Body of pancreas (tissue), 4 donors: ENCODE measurements around the gene EP300. TPM values are rescaled to one million over a fixed set of nuclear protein-coding genes. Genes with fewer than 3 reads are reported as not detected.

Source experiments
- ATAC-seq: fragments of 150-250 bp; one replicate; pipeline ENCODE4 v1.9.1; 2016
- DNase-seq, 4 donors: peaks; one replicate each; pipeline ENCODE4 v3.0.0-alpha.2; 2019
- H3K27ac ChIP-seq, 4 donors: fragments of 200-600 bp; sonication (generic); 1 replicate in 3 of 4; 2 replicates in 1 of 4; pipeline versions ENCODE4 v1.5.1 to v1.6.1; 2016 to 2019; ENCODE audit warnings: mild to moderate bottlenecking in 1 of 4, mixed read lengths in 1 of 4, moderate library complexity in 1 of 4
- H3K27me3 ChIP-seq, 2 donors: fragments of 200-600 bp; sonication (generic); one replicate each; pipeline ENCODE4 v1.6.0; 2016; ENCODE audit warnings: mild to moderate bottlenecking in 1 of 2
- H3K36me3 ChIP-seq, 2 donors: fragments of 200-600 bp; sonication (generic); replicated peaks in 1 of 2; 2 replicates each; pipeline ENCODE4 v1.5.1; 2016; ENCODE audit warnings: low read depth in 2 of 2; ENCODE audit not compliant: insufficient read depth in 1 of 2
- H3K4me1 ChIP-seq: fragments of 200-600 bp; sonication (generic); one replicate; pipeline ENCODE4 v1.6.0; 2016
- H3K4me3 ChIP-seq, 2 donors: fragments of 200-600 bp; sonication (generic); 1 replicate in 1 of 2; 2 replicates in 1 of 2; pipeline ENCODE4 v1.5.1; 2016 to 2019
- H3K9me3 ChIP-seq, 3 donors: fragments of 200-600 bp; sonication (generic); 1 replicate in 2 of 3; 2 replicates in 1 of 3; pipeline ENCODE4 v1.5.1; 2016
- POLR2A ChIP-seq, 3 donors: fragments of 450-650 bp; IDR thresholded peaks; one replicate each; pipeline ENCODE4 v1.6.1; 2016; ENCODE audit warnings: antibody characterized with exemption in 3 of 3, mild to moderate bottlenecking in 2 of 3
- WGBS, 2 donors: methylation state at CpG; one replicate each; pipeline ENCODE4 v1.1.5; 2017; 5-methylcytosine and 5-hydroxymethylcytosine counted together
- intact Hi-C: fragments of 100-400 bp; cut with DNase I; formaldehyde crosslinking; loops from one replicate; pipeline ENCODE4 v1.15.1; 2023
- total RNA-seq, 2 donors: library from RNA; depleted of rRNA; stranded (reverse); fragments of >200 nt; gene quantifications; one replicate each; pipeline ENCODE4 v1.1.0, GENCODE V29; 2016
- TF ChIP-seq, protein P1 (sequence below), 7 experiments: fragments of 450-650 bp in 4 of 7; fragments of 200-600 bp in 3 of 7; sonication (generic) in 3 of 7; IDR thresholded peaks; one replicate each; pipeline ENCODE4 v1.5.1; 2016 to 2019; ENCODE audit warnings: antibody characterized with exemption in 7 of 7

Gene EP300
- total RNA-seq, 2 donors from 2014 or later = 35.0 to 68.2 TPM

- ATAC-seq = no peak
- no peaks in the 10 kb centered on the region for H3K36me3 ChIP-seq
- no peaks in the 10 kb centered on the region for H3K9me3 ChIP-seq
- H3K27ac ChIP-seq = no peak overlapping the region
- H3K4me1 ChIP-seq = peaks cover 13% of the 10 kb centered on the region
- TF ChIP-seq, protein P1, sequence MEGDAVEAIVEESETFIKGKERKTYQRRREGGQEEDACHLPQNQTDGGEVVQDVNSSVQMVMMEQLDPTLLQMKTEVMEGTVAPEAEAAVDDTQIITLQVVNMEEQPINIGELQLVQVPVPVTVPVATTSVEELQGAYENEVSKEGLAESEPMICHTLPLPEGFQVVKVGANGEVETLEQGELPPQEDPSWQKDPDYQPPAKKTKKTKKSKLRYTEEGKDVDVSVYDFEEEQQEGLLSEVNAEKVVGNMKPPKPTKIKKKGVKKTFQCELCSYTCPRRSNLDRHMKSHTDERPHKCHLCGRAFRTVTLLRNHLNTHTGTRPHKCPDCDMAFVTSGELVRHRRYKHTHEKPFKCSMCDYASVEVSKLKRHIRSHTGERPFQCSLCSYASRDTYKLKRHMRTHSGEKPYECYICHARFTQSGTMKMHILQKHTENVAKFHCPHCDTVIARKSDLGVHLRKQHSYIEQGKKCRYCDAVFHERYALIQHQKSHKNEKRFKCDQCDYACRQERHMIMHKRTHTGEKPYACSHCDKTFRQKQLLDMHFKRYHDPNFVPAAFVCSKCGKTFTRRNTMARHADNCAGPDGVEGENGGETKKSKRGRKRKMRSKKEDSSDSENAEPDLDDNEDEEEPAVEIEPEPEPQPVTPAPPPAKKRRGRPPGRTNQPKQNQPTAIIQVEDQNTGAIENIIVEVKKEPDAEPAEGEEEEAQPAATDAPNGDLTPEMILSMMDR (IDR thresholded peaks at IDR 0.05) = no peak
- TF ChIP-seq POLR2A (IDR thresholded peaks at IDR 0.05) = no peak
- H3K27me3 ChIP-seq = no peaks in the 10 kb centered on the region
- no peak for DNase-seq
- intact Hi-C loops = no loop called here
- H3K4me3 ChIP-seq = no peak overlapping the region
- WGBS, 2 donors = 84 to 88% methylated on average over 9 of the region's 9 CpGs
Observed at GRCh38 chr22:41206719-41207118, 114.3 kb downstream of the EP300 start.

DNA sequence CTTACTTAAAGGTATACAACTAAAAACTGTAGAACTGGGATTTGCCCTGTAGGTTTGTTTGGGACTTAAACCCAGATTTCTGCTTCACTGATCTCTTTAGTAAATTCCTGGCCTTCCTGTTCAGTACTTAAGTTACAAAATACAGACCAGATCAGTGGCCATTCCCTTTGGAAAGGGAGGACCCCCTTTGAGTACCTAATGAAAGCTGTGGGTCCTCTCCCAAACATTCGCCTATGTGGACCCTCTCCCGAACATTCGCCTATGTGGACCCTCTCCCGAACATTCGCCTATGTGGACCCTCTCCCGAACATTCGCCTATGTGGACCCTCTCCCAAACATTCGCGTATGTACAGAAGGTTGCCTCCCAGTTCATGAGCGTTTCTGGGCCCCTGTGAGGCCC is 123.0 kb downstream of the EP300 start:
- 93 to 94% methylated on average over 8 to 10 of the region's 10 CpGs for WGBS, 2 donors
- ATAC-seq (no peak), DNase-seq (no peak)
- H3K27ac ChIP-seq = no peak overlapping the region
- peaks cover 0 to 3% of the 10 kb centered on the region in 2 donors for H3K36me3 ChIP-seq
- no peaks in the 10 kb centered on the region for H3K4me1 ChIP-seq
- H3K9me3 ChIP-seq = no peaks in the 10 kb centered on the region
- no peaks in the 10 kb centered on the region for H3K27me3 ChIP-seq
- intact Hi-C loops = no loop called here
- no peak overlapping the region for H3K4me3 ChIP-seq
- TF ChIP-seq, protein P1 (IDR thresholded peaks at IDR 0.05) = no peak
- TF ChIP-seq POLR2A (IDR thresholded peaks at IDR 0.05) = no peak

- Histone ChIP-seq H3K4me1 (no peaks in the 10 kb centered on the region), H3K27me3 (no peaks in the 10 kb centered on the region), H3K36me3 (peaks cover 0 to 7% of the 10 kb centered on the region in 2 donors), H3K4me3 (no peak overlapping the region), H3K27ac (no peak overlapping the region), H3K9me3 (no peaks in the 10 kb centered on the region)
- ATAC-seq (no peak), DNase-seq (no peak)
- intact Hi-C loops = no loop called here
- WGBS, 2 donors = 86 to 88% methylated on average over 5 to 7 of the region's 7 CpGs
- TF ChIP-seq, protein P1 (IDR thresholded peaks at IDR 0.05) = no peak
- TF ChIP-seq POLR2A (IDR thresholded peaks at IDR 0.05) = no peak
Observed at GRCh38 chr22:41215926-41216325, 123.5 kb downstream of the EP300 start.

DNA sequence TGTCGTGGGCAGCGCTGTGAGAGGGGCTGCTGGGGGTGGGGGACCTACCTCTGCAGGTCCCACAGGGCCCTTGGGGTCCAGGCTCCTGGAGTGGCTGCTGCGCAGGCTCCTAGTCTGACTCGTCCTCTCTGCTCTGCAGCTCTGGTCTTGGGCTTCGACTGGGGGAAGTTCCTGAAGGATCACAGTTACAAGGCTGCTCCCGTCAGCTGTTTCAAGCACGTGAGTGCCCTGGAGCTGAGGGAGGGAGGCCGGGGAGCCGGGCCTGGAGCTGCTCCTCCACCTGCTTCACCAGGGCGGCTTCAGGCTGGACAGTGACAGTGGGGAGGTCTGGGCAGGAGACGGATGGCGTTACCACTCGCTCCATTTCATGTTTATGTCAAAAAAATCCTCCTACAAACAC is 124.6 kb downstream of the EP300 start:
- H3K27ac ChIP-seq = peak overlapping the region in 2 of 4 donors; percentile 6 to 52
- intact Hi-C loops = no loop called here
- 78 to 89% methylated on average over 5 to 12 of the region's 13 CpGs for WGBS, 2 donors

More for the DNA sequence above, 124.6 kb downstream of the EP300 start:
- TF ChIP-seq, protein P1 (IDR thresholded peaks at IDR 0.05) = no peak
- no peak for TF ChIP-seq POLR2A (IDR thresholded peaks at IDR 0.05)
- Histone ChIP-seq H3K4me1 (no peaks in the 10 kb centered on the region), H3K36me3 (peaks cover 0 to 15% of the 10 kb centered on the region in 2 donors), H3K9me3 (no peaks in the 10 kb centered on the region), H3K4me3 (no peak overlapping the region), H3K27me3 (no peaks in the 10 kb centered on the region)
- DNase-seq (no peak), ATAC-seq (no peak)
